Transverse colon (tissue), 4 donors: ENCODE measurements around the gene RC3H1. TPM values are rescaled to one million over a fixed set of nuclear protein-coding genes. Genes with fewer than 3 reads are reported as not detected.

Source experiments
- DNase-seq: peaks from one replicate; pipeline ENCODE4 v3.0.0-alpha.2; 2019
- H3K27ac ChIP-seq, 4 donors: fragments of 200-600 bp; sonication (generic); 2 replicates each; pipeline ENCODE4 v1.5.1; 2016 to 2018; ENCODE audit warnings: inconsistent platforms in 4 of 4
- H3K27me3 ChIP-seq: fragments of 200-600 bp; sonication (generic); 2 replicates; pipeline ENCODE4 v1.5.1; 2017; ENCODE audit warnings: inconsistent platforms
- H3K36me3 ChIP-seq, 4 donors: fragments of 200-600 bp; sonication (generic); 2 replicates each; pipeline ENCODE4 v1.5.1; 2017 to 2019; ENCODE audit warnings: inconsistent platforms in 4 of 4
- H3K4me1 ChIP-seq, 4 donors: fragments of 200-600 bp; sonication (generic); 2 replicates each; pipeline ENCODE4 v1.5.1; 2017 to 2020; ENCODE audit warnings: inconsistent platforms in 4 of 4
- H3K4me3 ChIP-seq, 4 donors: fragments of 200-600 bp; sonication (generic); 1 replicate in 1 of 4; 2 replicates in 3 of 4; pipeline versions ENCODE4 v1.5.1 to v1.6.1; 2017 to 2019; ENCODE audit warnings: inconsistent platforms in 4 of 4
- H3K9me3 ChIP-seq, 2 donors: fragments of 200-600 bp; sonication (generic); 2 replicates each; pipeline ENCODE4 v1.5.1; 2017 to 2019; ENCODE audit warnings: inconsistent platforms in 2 of 2
- CTCF ChIP-seq, 5 experiments: fragments of 200-600 bp in 3 of 5; fragments of 450-650 bp in 2 of 5; sonication (generic) in 3 of 5; IDR thresholded peaks; 1 replicate in 2 of 5; 2 replicates in 3 of 5; pipeline ENCODE4 v1.5.1; 2016 to 2017; ENCODE audit warnings: antibody characterized with exemption in 5 of 5, inconsistent platforms in 3 of 5, mild to moderate bottlenecking in 2 of 5, moderate library complexity in 1 of 5
- EP300 ChIP-seq: sonication (generic); formaldehyde crosslinking; IDR thresholded peaks from one replicate; pipeline ENCODE4 v1.6.1; 2017; ENCODE audit warnings: antibody characterized with exemption, low read depth
- POLR2A ChIP-seq: fragments of 450-650 bp; IDR thresholded peaks from one replicate; pipeline ENCODE4 v1.6.1; 2016; ENCODE audit warnings: antibody characterized with exemption, mild to moderate bottlenecking, moderate library complexity
- POLR2AphosphoS5 ChIP-seq, 3 donors: sonication (generic); formaldehyde crosslinking; IDR thresholded peaks; one replicate each; pipeline ENCODE4 v1.6.1; 2016; ENCODE audit warnings: antibody characterized with exemption in 3 of 3
- WGBS, 2 donors: methylation state at CpG; one replicate each; pipeline ENCODE4 v1.1.5; 2018; ENCODE audit warnings: low coverage in 1 of 2; 5-methylcytosine and 5-hydroxymethylcytosine counted together
- in situ Hi-C, 4 donors: fragments of 200-750 bp; cut with MboI; loops; one replicate each; pipeline versions ENCODE4 v1.15.0 to v1.15.1; 2017; ENCODE audit warnings: low sequenced_read_pairs in 3 of 4, low pct_ligation_motif_present in 1 of 4, low pct_unique_long_range_greater_than_20kb in 1 of 4
- intact Hi-C: fragments of 100-400 bp; cut with DNase I; formaldehyde crosslinking; loops from one replicate; pipeline ENCODE4 v1.15.1; 2023; ENCODE audit warnings: low total_unique reads
- total RNA-seq, 4 donors: library from RNA; depleted of rRNA; stranded (reverse); fragments of >200 nt; gene quantifications; one replicate each; pipeline ENCODE4 v1.1.0, GENCODE V29; 2016

Gene RC3H1
- total RNA-seq, 4 donors from 2014 or later = 17.9 to 37.9 (median 33.1) TPM

- Histone ChIP-seq H3K4me1 (no peaks in the 10 kb centered on the region), H3K27ac (no peak overlapping the region)
- no peak for DNase-seq
Observed at GRCh38 chr1:174036204-174036603, 14.0 kb upstream of the RC3H1 start.

GRCh38 chr1:174032671-174033222, 10.6 kb upstream of the RC3H1 start:
- DNase-seq = no peak
- TF ChIP-seq POLR2A (no peak), POLR2AphosphoS5 (IDR thresholded peaks at IDR 0.05) (no peak)
- H3K4me1 ChIP-seq = no peaks in the 10 kb centered on the region
- H3K4me3 ChIP-seq = no peak overlapping the region
- H3K36me3 ChIP-seq = no peaks in the 10 kb centered on the region
- in situ Hi-C loops = no loop called here
- intact Hi-C loops = no loop called here
- no peaks in the 10 kb centered on the region for H3K27me3 ChIP-seq
- 79 to 83% methylated on average over 1 of the region's 1 CpG for WGBS, 2 donors
- no peaks in the 10 kb centered on the region for H3K9me3 ChIP-seq
- H3K27ac ChIP-seq = no peak overlapping the region

More at GRCh38 chr1:174036204-174036603, 14.0 kb upstream of the RC3H1 start:
- TF ChIP-seq POLR2AphosphoS5 (IDR thresholded peaks at IDR 0.05) (no peak), POLR2A (no peak), EP300 (no peak), CTCF (IDR thresholded peaks at IDR 0.05) (no peak)
- 99 to 100% methylated on average over 2 of the region's 2 CpGs for WGBS, 2 donors
- Histone ChIP-seq H3K9me3 (no peaks in the 10 kb centered on the region), H3K27me3 (no peaks in the 10 kb centered on the region), H3K4me3 (no peak overlapping the region), H3K36me3 (no peaks in the 10 kb centered on the region)
- in situ Hi-C loops = no loop called here
- intact Hi-C loops = no loop called here

- Histone ChIP-seq H3K27ac (no peak overlapping the region), H3K4me3 (no peak overlapping the region), H3K4me1 (no peaks in the 10 kb centered on the region), H3K36me3 (no peaks in the 10 kb centered on the region), H3K9me3 (no peaks in the 10 kb centered on the region), H3K27me3 (no peaks in the 10 kb centered on the region)
- no peak for DNase-seq
- in situ Hi-C loops (no loop called here), intact Hi-C loops (no loop called here)
- TF ChIP-seq CTCF (IDR thresholded peaks at IDR 0.05) (no peak), POLR2AphosphoS5 (IDR thresholded peaks at IDR 0.05) (no peak), EP300 (no peak), POLR2A (no peak)
- WGBS, 2 donors = 61 to 72% methylated on average over 2 of the region's 2 CpGs
Observed at GRCh38 chr1:174031099-174031498, 8.9 kb upstream of the RC3H1 start.

GRCh38 chr1:174028495-174028894, 6.3 kb upstream of the RC3H1 start:
- Histone ChIP-seq H3K4me3 (no peak overlapping the region), H3K36me3 (no peaks in the 10 kb centered on the region), H3K27ac (no peak overlapping the region), H3K27me3 (no peaks in the 10 kb centered on the region), H3K4me1 (peaks cover 3 to 5% (median 4%) of the 10 kb centered on the region in 4 donors), H3K9me3 (no peaks in the 10 kb centered on the region)
- in situ Hi-C loops (no loop called here), intact Hi-C loops (no loop called here)
- TF ChIP-seq POLR2AphosphoS5 (IDR thresholded peaks at IDR 0.05) = no peak
- no peak for TF ChIP-seq EP300
- no peak for TF ChIP-seq CTCF (IDR thresholded peaks at IDR 0.05)
- TF ChIP-seq POLR2A = no peak
- DNase-seq = no peak

GRCh38 chr1:174023440-174023839, 1.3 kb upstream of the RC3H1 start:
- intact Hi-C loops = no loop called here

More at GRCh38 chr1:174023440-174023839, 1.3 kb upstream of the RC3H1 start:
- 28% methylated on average over 3 of the region's 3 CpGs for WGBS, 2 donors
- Histone ChIP-seq H3K27me3 (no peaks in the 10 kb centered on the region), H3K4me1 (peaks cover 31 to 37% (median 34%) of the 10 kb centered on the region in 4 donors), H3K27ac (peak overlapping the region; percentile 95 to 99 (median 98)), H3K36me3 (no peaks in the 10 kb centered on the region), H3K9me3 (no peaks in the 10 kb centered on the region), H3K4me3 (peak overlapping the region in 1 of 4 donors; percentile 92)
- TF ChIP-seq EP300 = no peak
- TF ChIP-seq CTCF (IDR thresholded peaks at IDR 0.05) = no peak
- peak; percentile 52 for TF ChIP-seq POLR2A
- peak; percentile 27 to 73 (median 35) for TF ChIP-seq POLR2AphosphoS5 (IDR thresholded peaks at IDR 0.05)
- in situ Hi-C loops = loop anchor here in 1 of 4 donors (25.0 kb wide), 1 partner anchor 189 kb away; no protein-coding TSS in a partner anchor
- DNase-seq = peak; percentile 73
